ACHN (cell line): ENCODE measurements around the gene GPD2.
"Not testable (repeated sequence)": the region's sequence is repeated elsewhere in the genome, so short reads cannot be mapped to it uniquely, and the experiment has no call there.

ENCODE experiments used
- DNase-seq: peaks from one replicate; pipeline ENCODE4 v3.0.0-alpha.2; 2015
- in situ Hi-C: cut with HindIII; loops from 2 replicates; pipeline ENCODE4 v1.10.0; 2017; ENCODE audit warnings: low sequenced_read_pairs, low pct_ligation_motif_present, low pct_unique_long_range_greater_than_20kb

The GPD2 gene

GRCh38 chr2:156466739-156467405, 30.7 kb downstream of the GPD2 start:
- no peak for DNase-seq
- in situ Hi-C loops, result no loop called here

DNA sequence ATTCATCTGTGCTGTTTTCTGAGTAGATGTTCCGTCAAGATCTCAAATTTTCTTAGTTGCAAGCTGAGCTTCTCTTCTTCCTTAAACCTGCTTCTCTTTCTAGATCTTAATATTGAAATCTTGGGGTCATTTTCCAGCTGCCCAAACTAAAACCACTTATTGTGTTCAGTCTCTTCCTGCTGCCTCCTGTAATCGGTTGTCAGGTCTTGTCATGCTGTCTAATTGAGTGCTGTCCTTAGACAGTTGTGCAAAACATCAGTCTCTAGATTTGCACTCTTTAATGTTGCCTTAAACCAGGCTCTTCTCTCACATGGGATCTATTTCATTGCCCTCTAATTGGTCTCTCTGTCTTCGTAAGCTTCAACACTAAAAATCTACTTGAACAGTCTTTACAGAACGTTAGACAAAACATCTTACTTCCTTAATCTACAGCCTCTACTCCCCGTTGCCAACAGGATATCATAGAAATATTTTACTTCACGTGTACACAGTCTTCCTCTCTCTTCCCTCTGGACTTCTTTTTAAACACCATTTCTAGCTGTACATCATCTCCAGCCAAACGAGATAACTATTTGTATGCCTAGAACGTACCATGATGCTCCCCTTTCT, 34.9 kb downstream of the GPD2 start:
- in situ Hi-C loops, result no loop called here
- DNase-seq, result no peak

- in situ Hi-C loops, result no loop called here
Measured at GRCh38 chr2:156471762-156472161, 35.6 kb downstream of the GPD2 start.

GRCh38 chr2:156472686-156473085, 36.5 kb downstream of the GPD2 start:
- DNase-seq, result no peak
- in situ Hi-C loops, result no loop called here

More at GRCh38 chr2:156471762-156472161, 35.6 kb downstream of the GPD2 start:
- DNase-seq, result no peak

DNA sequence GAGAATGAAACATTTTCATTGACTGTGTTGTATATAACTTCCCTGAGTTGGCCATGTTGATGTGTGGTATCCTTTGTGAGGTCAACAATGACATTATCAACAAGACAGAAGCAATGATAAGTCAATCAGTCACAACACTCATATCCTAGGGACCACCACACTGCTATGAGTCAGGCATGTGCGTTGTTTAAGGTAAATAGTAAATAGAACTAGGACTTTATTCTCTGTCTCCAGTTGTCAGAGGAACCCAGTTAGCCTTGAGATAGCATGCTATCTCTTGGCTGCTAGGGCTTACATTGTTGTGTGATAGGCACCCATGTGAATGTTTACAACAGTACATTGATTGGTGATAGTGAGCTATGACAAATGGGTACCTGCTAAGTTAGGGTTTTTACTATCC, 37.3 kb downstream of the GPD2 start:
- in situ Hi-C loops, result no loop called here
- no peak for DNase-seq

DNA sequence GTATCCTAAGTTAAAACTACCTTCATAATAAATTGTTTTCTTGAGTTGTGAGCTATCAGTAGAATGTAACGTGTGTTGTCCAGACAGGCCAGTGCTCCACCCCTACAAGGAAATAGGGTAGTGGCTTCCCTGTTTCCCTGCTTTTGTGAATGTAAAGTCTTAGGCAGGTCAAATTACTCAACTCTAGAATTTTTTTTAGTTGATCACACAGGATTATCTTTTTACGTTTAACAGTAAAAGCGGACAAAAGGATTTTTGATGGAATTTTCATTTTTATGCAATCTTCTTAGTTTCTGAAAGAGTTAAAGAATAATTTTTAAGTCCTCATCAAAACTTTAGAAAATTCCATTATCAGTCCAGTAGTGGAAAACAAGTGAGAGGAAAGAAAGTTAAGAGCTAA, 38.2 kb downstream of the GPD2 start:
- in situ Hi-C loops, result no loop called here
- no peak for DNase-seq

GRCh38 chr2:156476021-156476849, 40.1 kb downstream of the GPD2 start:
- in situ Hi-C loops, result no loop called here
- DNase-seq, result no peak

- in situ Hi-C loops, result no loop called here
- peak; percentile 59 for DNase-seq
Measured at GRCh38 chr2:156476850-156477206, 40.6 kb downstream of the GPD2 start.

DNA sequence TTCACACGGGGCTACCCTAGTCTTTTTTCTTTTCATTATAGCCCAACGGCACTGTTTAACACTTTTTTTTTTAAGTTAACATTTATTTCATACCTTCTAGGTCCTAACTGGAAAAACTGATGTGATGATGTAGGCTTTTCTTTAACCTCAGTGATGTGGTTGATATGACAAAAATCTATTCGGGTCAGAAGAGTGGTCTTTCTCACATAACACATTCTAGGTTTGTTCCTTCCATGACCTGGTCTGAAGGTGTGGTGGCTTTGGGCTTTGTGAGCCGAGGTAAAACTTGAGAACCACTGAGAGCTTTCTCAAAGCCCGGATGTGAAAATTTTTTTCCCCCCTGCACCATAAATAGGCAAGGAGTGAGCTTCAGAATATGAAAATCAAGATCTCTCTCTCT, 44.2 kb downstream of the GPD2 start:
- DNase-seq, result no peak
- in situ Hi-C loops, result no loop called here

DNA sequence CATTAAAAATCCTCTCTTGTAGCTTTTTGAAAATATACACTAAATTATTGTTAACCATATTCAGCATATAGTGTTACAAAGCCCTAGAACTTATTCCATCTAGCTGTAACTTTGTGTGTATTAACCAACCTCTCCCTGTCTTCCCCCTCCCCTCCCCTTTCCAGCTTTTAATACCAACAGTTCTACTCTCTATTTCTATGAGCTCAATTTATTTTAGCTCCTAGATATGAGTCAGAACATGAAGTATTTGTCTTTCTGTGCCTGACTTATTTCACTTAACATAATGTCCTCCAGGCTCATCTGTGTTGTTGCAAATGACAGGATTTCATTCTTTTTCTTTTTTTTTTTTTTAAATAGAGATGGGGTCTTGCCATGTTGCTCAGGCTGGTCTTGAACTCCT, 45.1 kb downstream of the GPD2 start:
- DNase-seq, result no peak

GRCh38 chr2:156483741-156484173, 47.6 kb downstream of the GPD2 start:
- no peak for DNase-seq
- in situ Hi-C loops, result no loop called here

More for the DNA sequence above, 45.1 kb downstream of the GPD2 start:
- in situ Hi-C loops, result no loop called here

GRCh38 chr2:156486147-156486546, 50.0 kb downstream of the GPD2 start:
- no peak for DNase-seq
- in situ Hi-C loops, result no loop called here

DNA sequence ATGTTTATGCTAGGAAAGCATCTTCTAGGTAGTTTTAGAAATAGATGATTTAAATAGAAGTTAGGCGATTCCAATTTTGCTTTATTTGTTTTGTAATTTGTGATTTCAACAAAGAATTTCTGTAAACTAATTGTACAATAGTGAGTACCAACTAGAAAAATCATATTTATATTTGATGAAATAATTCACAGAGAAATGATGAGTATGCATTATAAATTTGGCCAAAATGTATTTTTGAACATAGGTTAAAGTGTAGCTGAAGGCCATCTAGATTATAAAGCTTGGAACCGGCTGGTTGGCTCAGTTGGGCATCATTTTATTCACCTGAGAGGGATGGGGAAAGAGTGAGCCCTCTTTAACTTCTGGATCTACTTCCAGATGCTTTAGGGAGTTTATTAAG, 50.4 kb downstream of the GPD2 start:
- in situ Hi-C loops, result no loop called here
- no peak for DNase-seq

GRCh38 chr2:156489195-156489594, 53.0 kb downstream of the GPD2 start:
- no peak for DNase-seq
- in situ Hi-C loops, result no loop called here

DNA sequence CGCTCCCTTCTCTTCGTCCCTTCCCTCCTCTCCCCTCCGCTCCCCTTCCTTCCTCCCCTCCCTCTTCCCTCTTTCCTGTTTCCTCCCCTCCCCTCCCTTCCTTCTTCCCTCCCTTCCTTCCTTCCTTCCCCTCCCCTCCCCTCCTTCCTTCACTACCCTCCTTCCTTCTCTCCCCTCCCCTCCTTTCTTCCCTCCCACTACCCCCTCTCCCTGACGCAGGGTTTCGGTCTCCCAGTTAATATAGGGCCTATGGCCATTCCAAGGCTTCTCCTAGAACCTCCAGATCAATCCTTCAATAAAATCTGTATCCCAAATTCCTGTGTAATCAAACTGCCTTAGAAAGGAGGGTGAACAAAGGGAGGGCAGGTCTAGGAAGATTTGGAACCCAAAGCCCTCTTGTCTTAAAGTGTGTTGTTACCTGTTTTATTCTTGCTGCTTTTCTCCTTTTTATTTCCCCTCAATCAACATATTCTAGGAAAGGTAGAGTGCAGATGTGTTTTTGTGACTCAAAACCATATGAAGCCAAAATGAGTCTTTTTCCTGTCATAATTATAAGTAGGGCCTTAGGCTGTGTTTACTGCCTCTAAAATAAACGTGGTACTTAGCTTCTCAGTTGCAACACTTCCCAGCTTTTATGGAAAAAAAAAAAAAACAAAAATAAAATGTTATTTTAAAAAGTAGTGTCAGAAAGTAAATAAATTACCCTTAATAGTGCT, 53.7 kb downstream of the GPD2 start:
- no peak for DNase-seq
- in situ Hi-C loops, result no loop called here

GRCh38 chr2:156490466-156490840, 54.3 kb downstream of the GPD2 start:
- DNase-seq, result no peak
- in situ Hi-C loops, result no loop called here

DNA sequence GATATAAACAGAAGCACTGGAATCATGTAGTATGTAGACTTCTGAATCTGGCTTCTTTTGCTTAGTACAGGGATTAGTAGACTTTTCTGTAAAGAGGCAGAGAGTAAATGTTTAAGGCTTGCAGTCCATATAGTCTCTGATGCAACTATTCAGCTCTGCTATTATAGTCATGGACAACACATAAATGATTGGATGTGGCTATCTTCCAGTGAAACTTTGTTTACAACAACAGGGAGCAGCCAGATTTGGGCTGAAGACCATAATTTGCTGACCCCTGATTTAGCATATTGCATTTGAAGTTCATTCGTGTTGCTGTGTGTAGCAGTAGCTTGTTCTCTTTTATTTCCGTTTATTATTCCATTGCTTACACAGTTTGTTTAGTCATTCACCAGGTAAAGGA, 55.0 kb downstream of the GPD2 start:
- no peak for DNase-seq
- in situ Hi-C loops, result no loop called here

DNA sequence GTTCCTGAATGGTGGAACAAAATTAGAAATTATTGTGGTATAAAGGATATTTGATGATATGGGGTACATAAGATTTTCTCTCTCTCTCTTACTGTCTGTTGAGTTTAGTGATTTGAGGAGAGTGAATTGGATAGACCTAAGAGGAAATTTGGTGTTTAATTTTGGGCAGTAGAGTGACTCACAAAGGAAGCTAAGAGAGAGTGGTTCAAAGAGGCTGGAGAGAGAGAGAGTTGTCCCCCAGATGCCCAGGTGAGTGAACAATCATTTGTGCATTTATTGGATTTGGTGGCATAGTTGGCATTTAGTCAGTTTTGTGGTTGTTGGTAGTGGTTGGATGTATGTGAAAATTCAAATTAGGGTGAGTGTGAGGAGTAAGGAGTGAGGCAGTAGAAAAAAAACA, 56.8 kb downstream of the GPD2 start:
- in situ Hi-C loops, result no loop called here
- DNase-seq, result no peak

DNA sequence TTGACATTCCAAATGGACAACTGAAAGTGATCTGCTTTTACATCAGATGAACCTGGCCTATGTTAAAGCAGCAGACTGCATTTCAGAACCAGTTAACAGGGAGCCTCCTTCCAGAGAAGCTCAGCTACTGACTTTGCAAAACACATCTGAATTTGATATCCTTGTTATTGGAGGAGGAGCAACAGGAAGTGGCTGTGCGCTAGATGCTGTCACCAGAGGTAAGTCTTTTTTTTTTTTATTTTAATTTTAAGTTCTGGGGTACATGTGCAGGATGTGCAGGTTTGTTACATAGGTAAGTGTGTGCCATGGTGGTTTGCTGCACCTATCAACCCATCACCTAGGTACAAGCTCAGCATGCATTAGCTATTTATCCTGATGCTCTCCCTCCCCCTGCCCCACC, 59.8 kb downstream of the GPD2 start:
- in situ Hi-C loops, result not testable (repeated sequence)

More for the DNA sequence above, 59.8 kb downstream of the GPD2 start:
- DNase-seq, result not testable (repeated sequence)
